GM18498 (cell line): ENCODE measurements around the gene RNF157.
A peak's percentile ranks its signal among the peaks of the same experiment; 100 is the strongest.

Experiments used
- ATAC-seq: cut with Tn5 transposase; IDR thresholded peaks from one replicate; pipeline ENCODE4 v1.9.1; 2021; ENCODE audit warnings: mild to moderate bottlenecking, moderate library complexity; ENCODE audit not compliant: unreplicated experiment

Gene RNF157

DNA sequence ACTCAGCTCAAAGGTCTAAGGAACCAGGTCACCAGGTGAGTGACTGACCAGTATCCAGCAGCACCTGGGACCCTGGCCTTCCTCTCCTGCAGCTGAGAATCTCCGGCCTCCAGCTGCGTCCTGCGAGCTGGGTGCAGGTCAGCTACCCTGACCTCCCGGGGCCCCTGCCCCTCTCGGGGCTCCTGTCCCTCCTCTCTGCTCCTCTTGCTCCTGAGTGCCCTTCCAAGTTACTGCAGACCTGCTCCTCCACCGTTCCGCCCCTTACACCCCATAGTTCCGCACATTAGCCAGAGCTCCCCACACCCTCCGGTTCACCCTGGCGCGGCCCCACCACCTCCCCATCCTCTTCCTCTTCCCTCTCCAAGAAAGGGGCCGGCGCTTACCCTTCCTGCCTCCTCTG lies 109.8 kb downstream of the RNF157 start:
- no peak for ATAC-seq

DNA sequence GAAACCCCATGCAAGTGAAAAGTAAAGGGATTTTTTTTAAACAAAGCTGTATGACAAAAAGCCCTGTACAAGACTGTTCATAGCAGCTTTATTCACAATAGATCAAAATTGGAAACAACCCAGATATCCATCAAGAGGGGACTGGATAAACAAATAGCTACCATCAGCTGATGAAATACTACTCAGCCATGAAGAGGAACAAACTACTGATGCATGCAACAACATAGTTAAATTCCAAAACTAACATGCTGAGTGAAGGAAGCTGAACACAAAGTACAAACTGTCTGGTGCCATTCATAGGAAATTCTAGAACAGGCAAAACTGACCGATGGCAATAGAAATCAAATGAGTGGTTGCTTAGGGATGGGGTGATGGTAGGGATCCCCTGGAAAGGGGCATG lies 114.4 kb downstream of the RNF157 start:
- ATAC-seq: no peak

DNA sequence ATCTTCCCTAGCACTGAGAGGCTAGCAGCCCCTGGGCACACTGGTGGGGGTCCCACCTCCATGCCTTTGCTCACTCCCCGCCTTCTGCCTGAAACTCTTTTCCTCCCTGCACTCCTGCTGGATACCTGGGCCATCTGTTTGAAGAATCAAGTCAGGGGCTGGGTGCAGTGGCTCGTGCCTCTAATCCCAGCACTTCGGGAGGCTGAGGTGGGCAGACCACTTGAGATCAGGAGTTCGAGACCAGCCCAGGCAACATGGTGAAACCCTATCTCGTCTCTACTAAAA lies 115.0 kb downstream of the RNF157 start:
- no peak for ATAC-seq

DNA sequence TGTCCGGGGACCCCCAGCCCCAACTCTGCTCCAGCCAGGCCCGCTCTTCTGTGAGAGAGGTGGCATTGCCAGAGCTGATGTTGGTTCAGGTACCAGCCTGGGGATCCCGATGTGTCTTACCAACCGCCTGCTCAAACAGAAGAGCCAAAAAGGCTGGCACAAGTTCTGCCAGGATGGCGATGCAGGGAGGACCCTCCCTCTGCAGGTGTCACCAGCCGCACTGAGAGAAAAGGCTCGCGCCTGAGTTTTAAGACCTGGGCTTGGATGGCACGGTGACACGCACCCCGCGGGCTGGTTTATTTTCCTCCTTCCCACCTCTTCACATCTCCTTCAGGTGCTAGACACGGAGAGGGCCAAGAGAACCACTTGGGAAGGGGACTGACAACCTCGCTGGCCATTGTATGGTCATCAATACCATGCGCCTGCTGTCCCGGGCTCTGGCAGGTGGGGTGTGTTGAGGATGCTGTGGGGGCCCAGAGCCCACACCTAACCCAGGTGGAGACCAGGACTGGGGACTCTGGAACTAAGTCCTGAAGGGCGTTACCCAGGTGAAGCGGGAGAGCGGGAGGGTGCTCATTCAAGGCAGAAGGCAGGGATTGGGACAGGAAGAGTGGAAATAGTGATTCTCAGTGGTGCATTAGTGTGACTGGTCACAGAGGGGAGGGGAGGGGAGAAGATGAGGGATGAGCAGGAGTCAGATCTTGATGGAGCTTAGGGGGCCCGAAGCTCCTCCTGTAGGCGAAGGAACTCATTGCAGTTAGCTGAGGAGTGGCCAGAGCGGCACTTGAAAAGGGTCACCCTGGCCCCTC lies 115.5 kb downstream of the RNF157 start:
- no peak for ATAC-seq

DNA sequence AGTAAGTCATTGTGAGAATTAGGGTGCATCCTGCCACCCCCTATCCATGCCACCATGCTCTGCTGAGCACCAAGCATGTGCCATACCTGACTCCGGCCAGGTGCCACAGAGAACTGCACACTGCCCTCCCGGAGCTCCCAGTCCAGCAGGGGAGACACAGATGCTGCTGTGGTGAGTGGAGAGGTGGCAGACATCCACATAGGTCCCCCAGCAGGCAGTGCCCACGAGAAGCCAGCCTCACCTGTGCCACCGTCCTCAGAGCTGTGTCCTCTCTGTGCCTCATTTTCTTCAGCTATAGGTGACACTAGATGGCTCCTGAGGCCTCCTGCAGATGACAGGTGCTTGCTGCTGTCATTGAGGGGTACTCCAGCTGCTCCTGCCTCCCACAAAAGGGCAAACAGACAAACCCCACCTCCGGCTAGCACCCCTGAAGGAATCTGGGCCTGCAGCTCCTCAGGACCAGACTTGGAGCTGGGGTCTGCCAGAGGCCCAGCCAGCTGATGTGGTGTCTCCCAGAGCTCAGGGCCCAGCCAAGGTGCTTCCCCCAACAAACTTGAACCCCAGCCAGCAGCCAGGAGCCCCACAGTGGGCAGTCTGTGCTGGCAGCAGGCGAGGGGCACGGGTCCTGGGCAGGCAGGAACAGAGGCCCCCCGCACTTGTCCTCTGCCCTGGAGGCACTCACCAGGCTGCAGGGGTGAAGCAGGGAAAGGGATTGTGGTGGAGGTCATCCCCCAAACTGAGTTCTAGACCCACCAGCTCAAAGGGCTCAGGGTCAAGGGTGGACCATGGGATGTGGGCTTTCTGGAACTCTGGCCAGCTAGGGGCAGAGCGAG lies 116.3 kb downstream of the RNF157 start:
- ATAC-seq: no peak

DNA sequence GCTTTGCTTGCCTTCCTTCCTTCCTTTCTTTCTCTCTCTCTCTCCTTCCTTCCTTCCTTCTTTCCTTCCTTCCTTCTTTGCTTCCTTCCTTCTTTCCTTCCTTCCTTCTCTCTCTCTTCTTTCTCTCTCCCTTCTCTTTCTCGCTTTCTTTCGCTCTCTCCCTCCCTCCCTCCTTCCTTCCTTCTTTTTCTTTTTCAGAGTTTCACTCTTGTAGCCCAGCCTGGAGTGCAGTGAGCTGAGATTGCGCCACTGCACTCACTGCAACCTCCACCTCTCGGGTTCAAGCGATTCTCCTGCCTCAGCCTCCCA lies 117.1 kb downstream of the RNF157 start:
- no peak for ATAC-seq

DNA sequence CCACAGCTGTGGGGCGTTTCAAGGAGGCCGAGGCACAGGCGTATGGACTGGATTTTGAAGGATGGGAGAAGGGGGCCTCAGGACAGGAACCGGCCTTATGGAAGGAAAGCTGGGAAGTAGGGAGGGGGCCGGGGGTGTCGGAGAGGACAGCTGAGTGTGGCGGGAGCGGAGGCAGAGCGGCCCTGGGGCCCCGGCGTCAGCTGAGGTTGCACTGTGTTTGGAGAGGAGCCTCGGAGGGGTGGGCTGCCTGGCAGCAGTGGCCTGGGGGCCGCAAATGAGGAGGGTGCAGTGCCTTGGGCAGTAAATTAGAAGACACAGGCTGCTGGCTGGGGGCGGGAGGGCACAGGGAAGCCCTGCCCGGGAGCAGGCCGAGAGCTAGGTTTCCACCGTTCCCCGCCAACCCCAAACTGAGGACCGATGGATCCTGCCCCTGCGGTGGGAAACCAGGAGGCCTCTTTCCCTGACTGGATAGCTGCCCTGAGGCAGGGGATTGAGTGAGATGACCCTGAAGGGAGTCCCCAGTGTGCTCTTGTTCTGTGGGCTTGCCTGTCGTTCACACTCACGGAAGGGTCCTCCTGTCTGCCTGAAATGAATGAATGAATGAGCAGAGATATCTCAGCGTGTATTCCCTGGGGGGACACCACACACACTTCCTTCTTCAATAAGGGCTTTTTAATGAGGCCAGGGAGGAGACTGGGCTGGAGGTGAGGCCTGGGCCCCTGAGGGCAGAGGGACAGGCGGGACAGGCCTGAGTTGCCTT lies 117.7 kb downstream of the RNF157 start:
- no peak for ATAC-seq

DNA sequence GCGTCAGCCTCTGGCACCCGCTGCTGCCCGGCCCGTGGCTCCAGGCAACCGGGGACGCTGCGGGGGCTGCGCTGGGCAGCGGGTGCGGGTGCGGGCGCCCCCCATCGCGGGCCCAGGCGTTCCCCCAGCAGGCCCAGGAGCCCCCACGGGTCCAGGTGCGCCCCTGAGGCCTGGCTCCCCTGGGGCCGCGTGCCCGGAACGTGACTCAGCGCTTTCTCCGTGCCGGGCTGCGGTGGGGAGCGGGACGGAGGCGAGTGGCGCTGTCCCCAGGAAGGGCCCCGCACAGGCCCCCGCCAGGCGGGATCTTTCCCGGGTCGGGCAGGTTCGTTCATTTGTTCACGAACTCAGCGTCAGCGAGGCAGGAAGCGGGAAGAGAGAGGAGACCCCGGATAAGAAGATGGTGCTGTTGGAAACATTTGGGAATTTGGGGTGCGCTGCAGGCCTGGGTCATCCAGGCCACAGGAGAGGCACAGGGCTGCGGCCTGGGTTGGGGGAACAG lies 118.3 kb downstream of the RNF157 start:
- peak; percentile 19 for ATAC-seq

DNA sequence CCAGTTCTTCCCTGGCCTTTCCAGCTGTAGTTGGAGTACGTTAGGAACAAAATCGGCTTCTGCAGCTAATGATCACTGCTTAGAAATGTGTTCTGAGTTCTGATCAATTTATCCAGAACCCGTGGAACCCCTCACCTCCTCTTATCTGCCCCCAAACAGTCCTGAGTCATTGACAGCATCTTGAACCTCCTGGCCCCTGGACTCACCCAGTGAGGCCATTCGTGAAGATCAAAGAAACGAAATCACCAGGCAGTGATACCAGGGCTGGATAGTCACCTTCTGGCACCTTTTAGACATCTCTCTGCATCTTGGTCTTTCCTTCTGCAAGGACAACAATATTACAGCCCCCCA lies 119.7 kb downstream of the RNF157 start:
- no peak for ATAC-seq

DNA sequence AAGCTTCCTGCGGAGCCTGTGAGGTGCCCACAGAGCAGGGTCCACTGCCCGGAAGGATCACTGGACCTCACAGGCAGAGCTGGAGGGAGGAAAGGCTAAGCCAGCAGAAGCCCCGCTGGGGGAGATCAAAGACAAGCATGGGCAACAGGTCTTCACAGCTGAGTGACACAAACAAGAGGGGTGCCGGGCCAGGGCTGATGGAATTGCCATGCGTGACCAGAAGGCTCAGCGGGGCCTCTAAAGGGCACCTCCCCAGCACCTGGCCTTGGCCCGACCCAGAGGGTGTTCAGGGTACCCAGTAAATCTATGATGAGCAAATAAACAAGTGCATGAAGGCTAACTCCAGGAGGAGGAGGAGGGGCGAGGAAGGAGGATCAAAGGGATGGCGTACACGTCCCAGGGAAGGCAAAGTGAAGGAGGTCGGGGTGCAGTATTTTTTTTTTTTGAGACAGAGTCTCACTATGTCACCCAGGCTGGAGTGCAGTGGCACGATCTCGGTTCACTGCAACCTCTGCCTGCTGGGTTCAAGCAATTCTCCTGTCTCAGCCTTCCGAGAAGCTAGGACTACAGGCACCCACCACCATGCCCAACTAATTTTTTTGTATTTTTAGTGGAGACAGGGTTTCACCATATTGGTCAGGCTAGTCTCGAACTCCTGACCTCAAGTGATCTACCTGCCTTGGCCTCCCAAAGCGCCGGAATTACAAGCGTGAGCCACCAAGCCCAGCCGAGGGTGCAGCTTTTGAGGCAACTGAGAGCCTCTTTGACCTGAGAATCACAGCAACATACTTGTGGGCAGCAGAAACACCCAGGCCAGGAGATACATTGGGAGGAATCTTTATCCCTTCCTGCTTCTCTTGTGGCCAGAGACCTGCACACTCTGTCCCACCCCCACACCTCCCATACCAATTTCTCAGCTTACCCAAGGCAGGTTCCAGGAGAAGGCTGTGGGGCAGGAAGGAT lies 120.6 kb downstream of the RNF157 start:
- no peak for ATAC-seq

DNA sequence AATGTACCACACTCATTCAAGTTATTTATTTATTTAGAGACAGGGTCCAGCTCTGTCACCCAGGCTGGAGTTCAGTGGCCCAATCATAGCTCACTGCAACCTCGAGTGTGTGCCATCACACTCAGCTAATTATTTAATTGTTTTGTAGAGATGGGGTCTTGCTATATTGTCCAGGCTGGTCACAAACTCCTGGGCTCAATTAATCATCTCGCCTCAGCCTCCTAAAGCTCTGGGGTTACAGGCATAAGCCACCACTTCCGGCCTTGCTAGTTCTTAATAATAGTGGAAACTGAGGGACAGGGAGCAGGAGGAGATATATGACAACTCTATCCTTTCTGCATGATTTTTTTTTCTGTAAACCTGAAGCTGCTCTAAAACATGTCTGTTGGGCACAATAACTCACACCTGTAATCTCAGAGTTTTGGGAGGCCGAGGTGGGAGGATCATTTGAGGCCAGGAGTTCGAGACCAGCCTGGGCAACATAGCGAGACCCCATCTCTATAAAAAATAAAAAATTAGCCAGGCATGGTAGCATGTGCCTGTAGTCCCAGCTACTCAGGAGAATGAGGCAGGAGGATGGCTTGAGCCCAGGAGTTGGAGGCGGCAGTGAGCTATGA lies 125.0 kb downstream of the RNF157 start:
- no peak for ATAC-seq

DNA sequence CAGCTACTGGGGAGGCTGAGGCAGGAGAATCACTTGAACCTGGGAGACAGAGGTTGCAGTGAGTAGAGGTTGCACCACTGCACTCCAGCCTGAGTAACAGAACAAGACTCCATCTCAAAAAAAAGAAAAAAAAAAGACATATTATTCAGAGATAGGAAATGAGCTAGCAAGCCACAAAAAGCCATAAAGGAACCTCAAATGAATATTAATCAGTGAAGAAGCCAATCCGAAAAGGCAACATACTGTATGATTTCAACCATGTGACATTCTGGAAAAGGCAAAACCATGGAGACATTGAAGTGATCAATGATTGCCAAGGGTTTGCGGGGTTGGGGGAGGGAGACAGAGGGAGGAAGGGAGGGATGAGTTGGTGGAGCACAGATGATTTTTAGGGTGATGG lies 128.3 kb downstream of the RNF157 start:
- no peak for ATAC-seq

DNA sequence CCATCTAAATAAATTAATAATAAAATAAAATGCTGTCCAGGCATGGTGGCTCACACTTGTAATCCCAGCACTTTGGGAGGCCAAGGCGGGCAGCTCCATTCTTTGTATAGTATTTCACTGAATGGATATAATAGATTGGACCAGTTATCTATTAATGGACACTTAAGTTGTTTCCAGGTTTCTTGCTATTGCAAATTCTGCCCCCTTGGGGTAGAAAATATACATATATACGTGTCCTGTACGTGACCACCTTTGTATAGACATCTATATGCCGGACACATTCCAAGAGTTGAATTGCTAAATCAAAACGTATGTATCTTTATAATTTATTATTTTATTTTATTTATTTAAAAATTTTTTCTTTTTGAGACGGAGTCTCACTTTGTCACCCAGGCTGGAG lies 132.8 kb downstream of the RNF157 start:
- ATAC-seq: no peak

DNA sequence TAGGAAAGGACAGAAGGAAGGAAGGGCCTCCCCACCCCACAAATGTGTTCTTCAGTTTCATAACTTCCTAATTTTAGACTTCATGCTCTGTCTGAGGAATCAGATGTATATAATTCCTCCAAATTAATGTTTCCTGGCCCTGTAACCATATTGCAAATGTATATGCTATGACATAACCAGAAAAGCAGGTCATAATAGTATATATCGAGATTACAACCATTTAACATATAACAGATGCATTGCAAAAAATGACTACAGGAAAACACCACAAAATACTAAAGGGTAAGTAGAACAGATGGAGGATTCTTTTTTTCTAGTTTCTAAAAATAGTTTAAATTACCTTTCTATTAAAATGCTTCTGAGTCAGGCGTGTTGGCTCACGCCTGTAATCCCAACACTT lies 133.6 kb downstream of the RNF157 start:
- no peak for ATAC-seq

DNA sequence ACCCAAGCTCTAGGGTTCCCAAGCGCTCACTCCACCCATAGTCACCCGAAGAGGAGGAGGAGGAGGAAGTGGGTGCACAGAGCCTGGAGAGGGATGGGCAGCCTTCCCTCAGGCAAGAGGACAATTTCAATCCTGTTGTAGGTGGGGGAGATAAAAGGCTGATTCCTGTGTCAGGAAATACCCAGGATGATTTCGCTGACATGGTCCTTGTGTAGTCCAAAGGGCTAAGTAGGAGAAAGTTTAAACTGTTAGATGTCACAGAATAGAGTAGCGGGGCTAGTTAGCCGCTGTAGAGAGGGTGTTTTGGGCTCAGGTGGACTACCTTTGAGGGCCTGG lies 135.4 kb downstream of the RNF157 start:
- no peak for ATAC-seq

DNA sequence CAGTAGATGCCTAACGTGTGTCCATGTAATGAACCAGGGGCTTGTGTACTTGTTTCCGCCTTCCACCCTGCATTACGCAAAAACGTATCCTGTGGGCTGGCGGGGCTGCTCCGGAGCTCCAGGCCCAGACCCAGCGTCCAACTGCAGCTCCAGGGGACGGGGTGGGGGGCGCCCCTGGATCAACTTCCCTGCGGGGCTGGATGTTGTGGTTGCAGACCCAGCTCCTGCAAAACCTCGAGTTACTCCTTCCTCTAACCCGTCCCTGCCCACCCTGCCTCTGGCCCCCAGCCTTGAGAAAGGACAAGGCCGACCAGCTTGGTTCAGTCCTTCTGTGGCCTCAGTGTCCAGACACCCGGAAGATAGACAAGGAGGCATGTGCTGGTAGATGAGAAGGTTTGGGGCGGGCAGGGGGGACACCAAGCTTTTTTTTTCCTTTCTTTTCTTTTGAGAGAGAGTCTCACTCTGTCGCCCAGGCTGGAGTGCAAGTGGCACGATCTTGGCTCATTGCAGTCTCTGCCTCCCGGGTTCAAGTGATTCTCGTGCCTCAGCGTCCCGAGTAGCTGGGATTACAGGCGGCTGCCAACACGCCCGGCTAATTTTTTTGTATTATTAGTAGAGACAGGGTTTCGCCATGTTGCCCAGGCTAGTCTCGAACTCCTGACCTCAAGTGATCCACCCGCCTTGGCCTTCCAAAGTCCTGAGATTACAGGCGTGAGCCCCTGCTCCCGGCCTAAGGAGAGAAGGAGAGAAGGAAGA lies 136.0 kb downstream of the RNF157 start:
- no peak for ATAC-seq

DNA sequence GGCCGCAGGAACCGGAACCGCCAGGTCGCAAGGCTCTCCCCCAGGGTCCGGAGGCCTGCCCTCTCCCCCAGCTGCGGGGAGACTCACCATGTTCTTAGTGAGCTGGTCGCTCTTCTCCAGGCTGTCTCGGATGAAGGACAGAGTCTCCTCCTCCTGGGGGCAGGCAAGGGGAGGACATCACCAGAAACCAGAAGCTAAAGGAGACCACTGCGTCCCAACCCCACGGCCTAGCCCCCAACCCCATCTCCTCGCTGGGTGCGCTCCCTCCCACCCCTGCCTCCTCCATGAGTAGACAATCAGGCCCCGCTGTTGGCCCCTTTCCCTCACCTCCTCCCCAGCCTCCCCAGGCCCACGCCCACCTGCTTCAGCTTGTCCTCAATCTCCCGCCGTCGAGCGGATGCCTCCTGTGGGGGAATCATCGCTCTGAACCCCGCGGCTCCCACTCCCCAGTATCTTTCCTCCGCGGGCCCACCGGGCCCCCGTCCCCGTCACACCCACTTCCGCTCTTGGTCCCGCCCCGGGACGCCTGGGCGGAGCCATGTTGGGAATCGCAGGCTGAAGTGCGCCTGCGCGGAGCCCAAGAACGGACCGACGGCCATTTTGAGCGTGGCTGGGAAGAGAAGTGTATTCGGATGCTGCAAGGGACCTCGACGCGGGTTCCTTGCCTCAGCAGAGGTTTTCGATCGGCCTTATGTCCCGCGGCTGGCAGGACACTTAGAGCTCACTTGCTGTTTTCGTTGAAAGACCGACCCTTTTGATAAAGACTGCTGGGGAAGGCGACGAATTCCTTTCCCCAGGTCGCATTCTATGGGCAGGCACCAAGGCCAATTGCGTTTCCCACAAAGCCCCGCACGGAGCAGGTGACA lies 136.8 kb downstream of the RNF157 start, which contains the start of gene EXOC7:
Gene EXOC7 (minus strand): TSS at position 514 of the 866 bp plus-strand sequence. CDS start 95 bp downstream, at position 419.
- ATAC-seq: peak; percentile 89

DNA sequence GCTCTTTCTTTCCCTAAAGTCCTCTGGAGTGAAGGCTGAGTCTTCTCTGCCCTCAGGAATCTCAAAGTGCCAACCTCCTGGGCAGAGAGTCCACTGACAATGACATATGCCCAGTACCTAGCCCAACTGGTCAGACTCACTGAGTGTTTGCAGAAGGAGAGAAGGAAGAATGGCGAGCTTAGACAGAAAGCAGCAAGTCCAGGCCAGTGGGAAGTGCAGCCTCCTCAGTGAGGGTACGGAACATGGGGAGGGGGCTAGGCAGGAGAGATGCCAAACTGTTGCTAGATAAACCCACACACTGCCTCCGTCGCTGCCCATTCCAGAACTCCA lies 137.4 kb downstream of the RNF157 start:
- ATAC-seq: no peak
